GM12878 (cell line): ENCODE measurements around the gene RERE. TPM values are rescaled to one million over a fixed set of nuclear protein-coding genes. Genes with fewer than 3 reads are reported as not detected.

Experiments used
- E2F4 ChIP-seq: IDR thresholded peaks from 2 replicates; pipeline ENCODE4 v1.6.1; 2012; ENCODE audit warnings: low read depth, low read length, improper control_type of control experiment
- EZH2 ChIP-seq: IDR thresholded peaks from 2 replicates; pipeline ENCODE4 v1.6.1; 2012; ENCODE audit warnings: low read depth, mild to moderate bottlenecking, control low read depth, inconsistent platforms, low read length, borderline replicate concordance; ENCODE audit not compliant: control insufficient read depth
- HDAC6 ChIP-seq: fragments of 200-600 bp; sonication (generic); IDR thresholded peaks from one replicate; pipeline ENCODE4 v1.8.0; 2017; ENCODE audit warnings: antibody characterized with exemption; ENCODE audit not compliant: unreplicated experiment
- KLF5 ChIP-seq: fragments of 450-650 bp; IDR thresholded peaks from 2 replicates; pipeline ENCODE4 v1.6.1; 2014; ENCODE audit warnings: mild to moderate bottlenecking; ENCODE audit not compliant: partially characterized antibody
- PAX5 ChIP-seq: IDR thresholded peaks from 2 replicates; pipeline ENCODE4 v1.6.1; 2011; ENCODE audit warnings: low read depth, low read length, borderline replicate concordance
- RAD51 ChIP-seq: fragments of 450-650 bp; IDR thresholded peaks from 2 replicates; pipeline ENCODE4 v1.6.1; 2016; ENCODE audit warnings: moderate library complexity, mild to moderate bottlenecking, inconsistent platforms
- ZBTB4 ChIP-seq: fragments of 450-650 bp; formaldehyde crosslinking; IDR thresholded peaks from 2 replicates; pipeline ENCODE4 v1.4.0; 2022; ENCODE audit warnings: mild to moderate bottlenecking, moderate library complexity
- ZNF687 ChIP-seq: fragments of 450-650 bp; IDR thresholded peaks from 2 replicates; pipeline ENCODE4 v1.6.1; 2017; ENCODE audit warnings: mild to moderate bottlenecking, moderate library complexity
- polyA plus RNA-seq, 11 experiments: library from polyadenylated mRNA; depleted of rRNA in 4 of 11; unstranded in 6 of 11; stranded (reverse) in 5 of 11; fragments of >200 nt; fragmentation: Nextera tagmentation in 4 of 11; fragmentation: Illumina TruSeq in 1 of 11; extraction: Ambion mirVana in 4 of 11; extraction: Trizol in 1 of 11; gene quantifications; 1 replicate in 1 of 11; 2 replicates in 10 of 11; pipeline versions ENCODE4 v1.2.1 to v1.2.3, GENCODE V29; 2011 to 2016; ENCODE audit warnings: inconsistent platforms in 2 of 11, missing spikeins in 2 of 11, low read depth in 1 of 11
- total RNA-seq, 4 experiments: library from RNA; depleted of rRNA in 3 of 4; stranded (reverse); fragments of >200 nt in 3 of 4; fragmentation: Illumina TruSeq in 1 of 4; extraction: Trizol in 1 of 4; gene quantifications; 2 replicates each; pipeline versions ENCODE4 v1.2.1 to v1.2.3, GENCODE V29; 2013 to 2021

Gene RERE
- total and polyA plus RNA-seq, 10 of the 15 experiments (the other 5 are each of a cell fraction or from before 2014, with no cell fraction given): 5.2 to 60.5 (median 20.2) TPM

GRCh38 chr1:8373581-8374241 lies 443.7 kb downstream of the RERE start (continued):
- TF ChIP-seq ZBTB4 (CRISPR knock-in tag) (no peak), ZNF687 (no peak), KLF5 (no peak), HDAC6 (no peak), RAD51 (no peak), EZH2 (no peak), E2F4 (no peak), PAX5 (no peak)
- TF ChIP-seq, all 136 proteins: peak for 0
